PC-9 (cell line): Measurements from ENCODE around the gene MBP. TPM values are rescaled to one million over a fixed set of nuclear protein-coding genes. Genes with fewer than 3 reads are reported as not detected.

Experiments used
- BruUV-seq: library from RNA; stranded (reverse); fragments of 400-500 nt; replicated peaks from 2 replicates; lab custom pipeline; 2021; lab: Mats Ljungman, UMichigan
- CTCF ChIA-PET: fragments of 300-600 bp; sonication (Branson Sonifier 250); formaldehyde crosslinking; loops from one replicate; lab custom pipeline; 2022; ENCODE audit warnings: antibody characterized with exemption; lab: Charles Lee
- POLR2A ChIA-PET: fragments of 300-600 bp; sonication (Branson Sonifier 250); formaldehyde crosslinking; loops from one replicate; lab custom pipeline; 2022; ENCODE audit warnings: antibody characterized with exemption; ENCODE audit not compliant: unreplicated experiment; lab: Charles Lee
- DNase-seq, 2 experiments: peaks; one replicate each; pipeline versions ENCODE4 v3.0.0 to v3.0.0-alpha.2; 2015 to 2022; ENCODE audit warnings: mixed read lengths in 1 of 2
- H2AFZ ChIP-seq: fragments of 200-600 bp; sonication (generic); 2 replicates; pipeline ENCODE4 v1.8.1; 2017; ENCODE audit warnings: antibody characterized with exemption
- H3F3A ChIP-seq: fragments of 200-600 bp; sonication (generic); 2 replicates; pipeline ENCODE4 v1.8.1; 2017; ENCODE audit warnings: antibody characterized with exemption, mild to moderate bottlenecking, low read depth; ENCODE audit not compliant: insufficient read depth
- H3K27ac ChIP-seq: fragments of 200-600 bp; sonication (generic); 2 replicates; pipeline ENCODE4 v1.6.1; 2016; ENCODE audit warnings: mixed run types
- H3K27me3 ChIP-seq: fragments of 200-600 bp; sonication (generic); 2 replicates; pipeline ENCODE4 v1.6.1; 2016; ENCODE audit warnings: low read depth, mixed run types; ENCODE audit not compliant: insufficient read depth
- H3K36me3 ChIP-seq: fragments of 200-600 bp; sonication (generic); 2 replicates; pipeline ENCODE4 v1.6.1; 2016; ENCODE audit warnings: low read depth, mixed run types
- H3K4me1 ChIP-seq: fragments of 200-600 bp; sonication (generic); replicated peaks from 2 replicates; pipeline ENCODE4 v1.6.1; 2016; ENCODE audit warnings: mixed run types; ENCODE audit not compliant: insufficient read depth
- H3K4me2 ChIP-seq: fragments of 200-600 bp; sonication (generic); 2 replicates; pipeline ENCODE4 v1.6.1; 2017; ENCODE audit warnings: mixed run types
- H3K4me3 ChIP-seq: fragments of 200-600 bp; sonication (generic); 2 replicates; pipeline ENCODE4 v1.6.1; 2016; ENCODE audit warnings: mixed run types
- H3K79me2 ChIP-seq: fragments of 200-600 bp; sonication (generic); 2 replicates; pipeline ENCODE4 v1.6.1; 2017; ENCODE audit warnings: low read depth, mixed run types
- H3K9me2 ChIP-seq: fragments of 200-600 bp; sonication (generic); 2 replicates; pipeline ENCODE4 v1.8.1; 2017; ENCODE audit warnings: mild to moderate bottlenecking; ENCODE audit not compliant: insufficient read depth
- H3K9me3 ChIP-seq: fragments of 200-600 bp; sonication (generic); 2 replicates; pipeline ENCODE4 v1.8.1; 2016; ENCODE audit warnings: low read depth; ENCODE audit not compliant: insufficient read depth
- H4K20me1 ChIP-seq: fragments of 200-600 bp; sonication (generic); 2 replicates; pipeline ENCODE4 v1.8.1; 2017; ENCODE audit not compliant: insufficient read depth
- EZH2 ChIP-seq: fragments of 200-600 bp; sonication (generic); IDR thresholded peaks from 2 replicates; pipeline ENCODE4 v1.8.0; 2017; ENCODE audit warnings: antibody characterized with exemption, low read depth
- intact Hi-C: fragments of 100-400 bp; cut with micrococcal nuclease; formaldehyde crosslinking; loops from one replicate; pipeline ENCODE4 v1.10.0; 2022; ENCODE audit not compliant: unreplicated experiment
- total RNA-seq: library from RNA; stranded (reverse); gene quantifications from 2 replicates; pipeline ENCODE4 v1.2.3, GENCODE V29; 2021
- TF ChIP-seq, protein P1 (sequence below): fragments of 200-600 bp; sonication (generic); conservative IDR thresholded peaks from 2 replicates; pipeline ENCODE4 v1.6.1; 2017; ENCODE audit warnings: mixed run types, antibody characterized with exemption, mild to moderate bottlenecking, moderate library complexity

The MBP gene
- total RNA-seq, 1 experiment from 2014 or later, result 37.9 TPM

GRCh38 chr18:76979906-76980305, 152.7 kb downstream of the MBP start:
- DNase-seq, result no peak
- no peak overlapping the region for H3K4me2 ChIP-seq
- no TSS peak for BruUV-seq
- no peaks in the 10 kb centered on the region for H3K79me2 ChIP-seq
- no peaks in the 10 kb centered on the region for H3K36me3 ChIP-seq
- no peak overlapping the region for H3K27ac ChIP-seq
- no peaks in the 10 kb centered on the region for H4K20me1 ChIP-seq
- no peaks in the 10 kb centered on the region for H3F3A ChIP-seq
- no peaks in the 10 kb centered on the region for H3K9me3 ChIP-seq
- H3K4me1 ChIP-seq, result no peaks in the 10 kb centered on the region
- no peaks in the 10 kb centered on the region for H3K27me3 ChIP-seq
- H3K4me3 ChIP-seq, result no peak overlapping the region
- ChIA-PET POLR2A (interaction anchor here (0.6 kb wide), 1 partner anchor 17 kb away, joined by 5 read pairs; no protein-coding TSS in a partner anchor), CTCF (no interaction called here)
- TF ChIP-seq EZH2, result no peak
- TF ChIP-seq, protein P1, sequence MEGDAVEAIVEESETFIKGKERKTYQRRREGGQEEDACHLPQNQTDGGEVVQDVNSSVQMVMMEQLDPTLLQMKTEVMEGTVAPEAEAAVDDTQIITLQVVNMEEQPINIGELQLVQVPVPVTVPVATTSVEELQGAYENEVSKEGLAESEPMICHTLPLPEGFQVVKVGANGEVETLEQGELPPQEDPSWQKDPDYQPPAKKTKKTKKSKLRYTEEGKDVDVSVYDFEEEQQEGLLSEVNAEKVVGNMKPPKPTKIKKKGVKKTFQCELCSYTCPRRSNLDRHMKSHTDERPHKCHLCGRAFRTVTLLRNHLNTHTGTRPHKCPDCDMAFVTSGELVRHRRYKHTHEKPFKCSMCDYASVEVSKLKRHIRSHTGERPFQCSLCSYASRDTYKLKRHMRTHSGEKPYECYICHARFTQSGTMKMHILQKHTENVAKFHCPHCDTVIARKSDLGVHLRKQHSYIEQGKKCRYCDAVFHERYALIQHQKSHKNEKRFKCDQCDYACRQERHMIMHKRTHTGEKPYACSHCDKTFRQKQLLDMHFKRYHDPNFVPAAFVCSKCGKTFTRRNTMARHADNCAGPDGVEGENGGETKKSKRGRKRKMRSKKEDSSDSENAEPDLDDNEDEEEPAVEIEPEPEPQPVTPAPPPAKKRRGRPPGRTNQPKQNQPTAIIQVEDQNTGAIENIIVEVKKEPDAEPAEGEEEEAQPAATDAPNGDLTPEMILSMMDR, result no peak
- no peak overlapping the region for H2AFZ ChIP-seq
- intact Hi-C loops, result no loop called here
- no peaks in the 10 kb centered on the region for H3K9me2 ChIP-seq

DNA sequence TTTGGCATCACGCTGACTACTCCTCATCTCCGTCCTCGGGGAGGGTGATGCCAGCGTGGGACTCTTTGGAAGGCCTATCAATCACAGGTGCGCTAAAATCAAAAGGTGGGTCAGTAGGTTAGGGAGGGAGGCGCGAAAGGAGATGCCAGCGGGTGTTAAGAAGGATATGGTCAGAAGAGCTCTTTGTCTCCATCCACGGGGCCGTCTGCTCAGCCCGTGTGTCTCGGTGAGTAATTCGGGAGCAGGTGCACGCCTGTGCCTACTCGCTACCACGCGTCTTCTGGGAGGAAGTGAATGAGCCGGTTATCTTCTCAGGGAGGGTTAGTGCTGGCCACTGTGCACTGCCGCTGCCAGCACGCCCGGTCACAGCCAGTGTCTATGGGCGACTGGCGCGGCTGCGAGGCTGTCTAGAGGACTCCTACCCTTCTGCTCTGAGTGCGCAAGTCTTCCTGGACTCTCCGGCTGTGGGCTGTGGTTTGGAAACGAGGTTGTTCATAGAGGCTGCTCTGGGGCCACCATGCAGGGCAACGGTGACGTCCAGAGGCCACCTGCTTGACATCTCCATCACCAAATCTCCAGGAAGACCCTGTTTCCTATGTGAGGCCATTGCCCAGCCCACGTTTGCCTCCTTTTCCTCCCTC, 153.4 kb downstream of the MBP start:
- TF ChIP-seq, protein P1, result no peak
- no peak for TF ChIP-seq EZH2
- BruUV-seq, result no TSS peak
- no peak for DNase-seq
- Histone ChIP-seq H2AFZ (no peak overlapping the region), H3F3A (no peaks in the 10 kb centered on the region), H3K9me2 (no peaks in the 10 kb centered on the region), H3K9me3 (no peaks in the 10 kb centered on the region), H3K4me1 (no peaks in the 10 kb centered on the region), H3K4me2 (no peak overlapping the region), H4K20me1 (no peaks in the 10 kb centered on the region), H3K79me2 (no peaks in the 10 kb centered on the region), H3K36me3 (no peaks in the 10 kb centered on the region), H3K4me3 (no peak overlapping the region), H3K27me3 (no peaks in the 10 kb centered on the region), H3K27ac (no peak overlapping the region)
- intact Hi-C loops, result no loop called here
- ChIA-PET POLR2A (no interaction called here), CTCF (no interaction called here)

- ChIA-PET CTCF (no interaction called here), POLR2A (no interaction called here)
- H3K4me1 ChIP-seq, result no peaks in the 10 kb centered on the region
- no peaks in the 10 kb centered on the region for H3K9me3 ChIP-seq
- H4K20me1 ChIP-seq, result no peaks in the 10 kb centered on the region
- H3F3A ChIP-seq, result no peaks in the 10 kb centered on the region
- no peak for TF ChIP-seq EZH2
- TF ChIP-seq, protein P1, result no peak
- no peaks in the 10 kb centered on the region for H3K27me3 ChIP-seq
- DNase-seq, result no peak
- intact Hi-C loops, result no loop called here
- H3K36me3 ChIP-seq, result no peaks in the 10 kb centered on the region
- no peak overlapping the region for H2AFZ ChIP-seq
- no peak overlapping the region for H3K4me2 ChIP-seq
- H3K4me3 ChIP-seq, result no peak overlapping the region
- no peaks in the 10 kb centered on the region for H3K9me2 ChIP-seq
- no peaks in the 10 kb centered on the region for H3K79me2 ChIP-seq
- BruUV-seq, result no TSS peak
- no peak overlapping the region for H3K27ac ChIP-seq
Observed at GRCh38 chr18:76978616-76979015, 154.0 kb downstream of the MBP start.
